Activated CD8-positive, alpha-beta T cell treated with anti-CD3 and anti-CD28 coated beads for 36 hours (primary cell): ENCODE measurements around the gene ART5. TPM values are rescaled to one million over a fixed set of nuclear protein-coding genes. Genes with fewer than 3 reads are reported as not detected.

ENCODE experiments used
- ATAC-seq: fragments of 200-7000 bp; cut with Tn5 transposase; one replicate; pipeline ENCODE4 v1.10.0; 2021; ENCODE audit warnings: mild to moderate bottlenecking, moderate library complexity
- CTCF ChIA-PET: fragments of 350-600 bp; sonication (Branson Sonifier 250); formaldehyde crosslinking; loops from one replicate; lab custom pipeline; 2021; ENCODE audit warnings: antibody characterized with exemption; lab: Charles Lee
- POLR2A ChIA-PET: fragments of 350-600 bp; sonication (Branson Sonifier 250); formaldehyde crosslinking; loops from one replicate; lab custom pipeline; 2021; ENCODE audit warnings: antibody characterized with exemption; lab: Charles Lee
- DNase-seq: peaks from one replicate; pipeline ENCODE4 v3.0.0-alpha.2; 2020
- H3K27ac Mint-ChIP-seq: one replicate; pipeline ENCODE4 v1.8.0; 2021; ENCODE audit warnings: mild to moderate bottlenecking, mixed read lengths
- H3K27me3 Mint-ChIP-seq: one replicate; pipeline ENCODE4 v1.8.0; 2021; ENCODE audit warnings: mixed read lengths
- H3K36me3 Mint-ChIP-seq: one replicate; pipeline ENCODE4 v1.8.0; 2021; ENCODE audit warnings: low read depth, mixed read lengths
- H3K4me1 Mint-ChIP-seq: one replicate; pipeline ENCODE4 v1.8.0; 2021; ENCODE audit warnings: low read depth, mixed read lengths
- H3K4me3 Mint-ChIP-seq: one replicate; pipeline ENCODE4 v1.8.0; 2021; ENCODE audit warnings: mild to moderate bottlenecking, moderate library complexity, mixed read lengths
- H3K9me3 Mint-ChIP-seq: one replicate; pipeline ENCODE4 v1.8.0; 2021; ENCODE audit warnings: mixed read lengths
- CTCF ChIP-seq: fragments of 200-600 bp; IDR thresholded peaks from one replicate; pipeline ENCODE4 v1.8.0; 2022; ENCODE audit warnings: antibody characterized with exemption, mild to moderate bottlenecking
- intact Hi-C: fragments of 100-400 bp; cut with micrococcal nuclease; formaldehyde crosslinking; loops from one replicate; pipeline ENCODE4 v1.10.0; 2022
- total RNA-seq, 2 experiments: library from RNA; stranded (reverse); gene quantifications; one replicate each; pipeline ENCODE4 v1.2.3, GENCODE V29; 2021

ART5 gene
- total RNA-seq: not detected

- Mint-ChIP-seq H3K36me3 (no peaks in the 10 kb centered on the region), H3K4me1 (peaks cover 9% of the 10 kb centered on the region), H3K27me3 (peaks cover 42% of the 10 kb centered on the region), H3K4me3 (peak within 1 kb of the TSS; percentile 44), H3K9me3 (no peaks in the 10 kb centered on the region), H3K27ac (no peak within 1 kb of the TSS)
- no peak for TF ChIP-seq CTCF
- intact Hi-C loops: no loop called here
- DNase-seq: no peak
- no peak for ATAC-seq
- ChIA-PET POLR2A (no interaction called here), CTCF (no interaction called here)
Observed at GRCh38 chr11:3641701-3642070, at the start of gene ART5. TSS of gene ART5 (minus strand) at chr11:3641992. CDS start at chr11:3641862, 130 bp downstream.

- ChIA-PET POLR2A (interaction anchor here (1.0 kb wide), 1 partner anchor 14 kb away, joined by 3 read pairs; no protein-coding TSS in a partner anchor), CTCF (no interaction called here)
- H3K27me3 Mint-ChIP-seq: no peaks in the 10 kb centered on the region
- intact Hi-C loops: no loop called here
- no peaks in the 10 kb centered on the region for H3K9me3 Mint-ChIP-seq
- H3K36me3 Mint-ChIP-seq: peaks cover 49% of the 10 kb centered on the region
- TF ChIP-seq CTCF: no peak
- no peak for DNase-seq
- no peak overlapping the region for H3K4me3 Mint-ChIP-seq
- H3K4me1 Mint-ChIP-seq: no peaks in the 10 kb centered on the region
- H3K27ac Mint-ChIP-seq: no peak overlapping the region
- ATAC-seq: no peak
Observed at GRCh38 chr11:3686751-3687150, 45.0 kb upstream of the ART5 start.

- no peak overlapping the region for H3K4me3 Mint-ChIP-seq
- CTCF ChIA-PET: no interaction called here
- ATAC-seq (no peak), DNase-seq (no peak)
- intact Hi-C loops: no loop called here
- H3K9me3 Mint-ChIP-seq: no peaks in the 10 kb centered on the region
- no peak overlapping the region for H3K27ac Mint-ChIP-seq
- TF ChIP-seq CTCF: no peak
- peaks cover 50% of the 10 kb centered on the region for H3K36me3 Mint-ChIP-seq
- POLR2A ChIA-PET: no interaction called here
- no peaks in the 10 kb centered on the region for H3K4me1 Mint-ChIP-seq
- no peaks in the 10 kb centered on the region for H3K27me3 Mint-ChIP-seq
Observed at GRCh38 chr11:3685923-3686322, 44.1 kb upstream of the ART5 start.

GRCh38 chr11:3684819-3685172, 43.0 kb upstream of the ART5 start:
- no peaks in the 10 kb centered on the region for H3K4me1 Mint-ChIP-seq
- ChIA-PET POLR2A (no interaction called here), CTCF (interaction anchor here (2.8 kb wide), 1 partner anchor 124 kb away, joined by 8 read pairs; the partner anchor contains the start of gene PGAP2)
- H3K9me3 Mint-ChIP-seq: no peaks in the 10 kb centered on the region
- TF ChIP-seq CTCF: no peak
- DNase-seq (no peak), ATAC-seq (no peak)
- H3K27me3 Mint-ChIP-seq: no peaks in the 10 kb centered on the region
- intact Hi-C loops: no loop called here
- peaks cover 55% of the 10 kb centered on the region for H3K36me3 Mint-ChIP-seq
- H3K27ac Mint-ChIP-seq: no peak overlapping the region
- no peak overlapping the region for H3K4me3 Mint-ChIP-seq

GRCh38 chr11:3684129-3684818, 42.5 kb upstream of the ART5 start:
- TF ChIP-seq CTCF: no peak
- Mint-ChIP-seq H3K9me3 (no peaks in the 10 kb centered on the region), H3K4me1 (no peaks in the 10 kb centered on the region), H3K4me3 (no peak overlapping the region), H3K36me3 (peaks cover 60% of the 10 kb centered on the region), H3K27ac (no peak overlapping the region), H3K27me3 (no peaks in the 10 kb centered on the region)
- ChIA-PET CTCF (interaction anchor here (2.8 kb wide), 1 partner anchor 125 kb away, joined by 8 read pairs; the partner anchor contains the start of gene PGAP2), POLR2A (no interaction called here)
- no peak for DNase-seq
- ATAC-seq: no peak
- intact Hi-C loops: no loop called here
